Activated T-helper 1 cell treated with anti-CD3 and anti-CD28 coated beads, Interleukin-12 subunit alpha, Interleukin-12 subunit beta, Interleukin-2, Interleukin-4 antibody, amounts not matched to agents 30 ng/mL and 10 ng/mL and 1 ng/mL, durations not matched to agents 14 hours and 24 hours and 36 hours (primary cell): Measurements from ENCODE around the gene QTRT2. TPM values are rescaled to one million over a fixed set of nuclear protein-coding genes. Genes with fewer than 3 reads are reported as not detected.

ENCODE experiments used
- DNase-seq: peaks from one replicate; pipeline ENCODE4 v3.0.0; 2021; ENCODE audit warnings: low spot score
- H3K27ac Mint-ChIP-seq: one replicate; pipeline ENCODE4 v1.8.0; 2021; ENCODE audit warnings: mild to moderate bottlenecking, mixed read lengths
- H3K27me3 Mint-ChIP-seq: one replicate; pipeline ENCODE4 v1.8.0; 2022; ENCODE audit warnings: mild to moderate bottlenecking, moderate library complexity, mixed read lengths; ENCODE audit not compliant: insufficient read depth
- H3K36me3 Mint-ChIP-seq: one replicate; pipeline ENCODE4 v1.8.0; 2021; ENCODE audit warnings: low read depth, mixed read lengths
- H3K4me1 Mint-ChIP-seq: one replicate; pipeline ENCODE4 v1.8.0; 2021; ENCODE audit warnings: low read depth, mixed read lengths
- H3K4me3 Mint-ChIP-seq: one replicate; pipeline ENCODE4 v1.8.0; 2021; ENCODE audit warnings: mild to moderate bottlenecking, moderate library complexity, mixed read lengths
- H3K9me3 Mint-ChIP-seq: one replicate; pipeline ENCODE4 v1.8.0; 2021; ENCODE audit warnings: mixed read lengths
- intact Hi-C: fragments of 100-400 bp; cut with micrococcal nuclease; formaldehyde crosslinking; loops from one replicate; pipeline ENCODE4 v1.15.1; 2024
- total RNA-seq: library from RNA; stranded (reverse); gene quantifications from 2 replicates; pipeline ENCODE4 v1.2.3, GENCODE V29; 2022

QTRT2 gene
- total RNA-seq, 1 donor from 2014 or later, result 54.9 TPM

- Mint-ChIP-seq H3K27me3 (no peaks in the 10 kb centered on the region), H3K36me3 (no peaks in the 10 kb centered on the region), H3K9me3 (no peaks in the 10 kb centered on the region), H3K27ac (no peak overlapping the region), H3K4me3 (no peak overlapping the region), H3K4me1 (no peaks in the 10 kb centered on the region)
- intact Hi-C loops, result no loop called here
- no peak for DNase-seq
Measured at GRCh38 chr3:114043205-114043604, 13.3 kb upstream of the QTRT2 start.

- H3K36me3 Mint-ChIP-seq, result peaks cover 3% of the 10 kb centered on the region
- DNase-seq, result no peak
- no peak overlapping the region for H3K4me3 Mint-ChIP-seq
- peaks cover 5% of the 10 kb centered on the region for H3K27me3 Mint-ChIP-seq
- intact Hi-C loops, result no loop called here
- peaks cover 19% of the 10 kb centered on the region for H3K4me1 Mint-ChIP-seq
- H3K27ac Mint-ChIP-seq, result no peak overlapping the region
- H3K9me3 Mint-ChIP-seq, result no peaks in the 10 kb centered on the region
Measured at GRCh38 chr3:114052216-114052615, 4.3 kb upstream of the QTRT2 start.

- intact Hi-C loops, result loop anchor here (2.0 to 5.0 kb wide), 6 partner anchors 185 to 1725 kb away; partner anchors contain the start of genes SIDT1 and SPICE1
- peaks cover 56% of the 10 kb centered on the region for H3K4me1 Mint-ChIP-seq
- DNase-seq, result no peak
- H3K36me3 Mint-ChIP-seq, result peaks cover 5% of the 10 kb centered on the region
- peak overlapping the region; percentile 97 for H3K27ac Mint-ChIP-seq
- peaks cover 2% of the 10 kb centered on the region for H3K27me3 Mint-ChIP-seq
- H3K9me3 Mint-ChIP-seq, result no peaks in the 10 kb centered on the region
- H3K4me3 Mint-ChIP-seq, result peak overlapping the region; percentile 98
Measured at GRCh38 chr3:114057011-114057347, 442 bp downstream of the QTRT2 start.

DNA sequence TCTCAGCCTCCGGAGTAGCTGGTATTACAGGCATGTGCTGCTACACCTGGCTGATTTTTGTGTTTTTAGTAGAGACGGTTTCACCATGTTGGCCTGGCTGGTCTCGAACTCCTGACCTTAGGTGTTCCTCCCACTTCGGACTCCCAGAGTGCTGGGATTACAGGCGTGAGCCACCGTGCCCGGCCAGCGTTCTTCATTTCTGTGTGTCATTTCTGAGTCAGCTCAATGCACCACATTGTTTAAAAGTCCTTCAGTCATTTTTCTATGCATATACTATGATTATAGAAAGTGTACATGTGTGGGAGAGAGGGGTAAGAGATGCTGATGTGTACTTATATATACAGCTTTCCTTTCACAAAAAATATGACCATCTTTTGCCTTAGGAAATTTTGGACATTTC, 2.1 kb downstream of the QTRT2 start:
- Mint-ChIP-seq H3K4me3 (peak overlapping the region; percentile 81), H3K4me1 (peaks cover 56% of the 10 kb centered on the region), H3K36me3 (peaks cover 5% of the 10 kb centered on the region), H3K9me3 (no peaks in the 10 kb centered on the region), H3K27me3 (peaks cover 2% of the 10 kb centered on the region), H3K27ac (no peak overlapping the region)
- DNase-seq, result no peak
- intact Hi-C loops, result loop anchor here (5.0 kb wide), 4 partner anchors 184 to 1724 kb away; partner anchors contain the start of gene SPICE1

- H3K36me3 Mint-ChIP-seq, result peaks cover 15% of the 10 kb centered on the region
- no peaks in the 10 kb centered on the region for H3K9me3 Mint-ChIP-seq
- H3K27ac Mint-ChIP-seq, result no peak overlapping the region
- peaks cover 46% of the 10 kb centered on the region for H3K4me1 Mint-ChIP-seq
- peaks cover 2% of the 10 kb centered on the region for H3K27me3 Mint-ChIP-seq
- intact Hi-C loops, result no loop called here
- no peak for DNase-seq
- H3K4me3 Mint-ChIP-seq, result no peak overlapping the region
Measured at GRCh38 chr3:114060906-114061655, 4.5 kb downstream of the QTRT2 start.

DNA sequence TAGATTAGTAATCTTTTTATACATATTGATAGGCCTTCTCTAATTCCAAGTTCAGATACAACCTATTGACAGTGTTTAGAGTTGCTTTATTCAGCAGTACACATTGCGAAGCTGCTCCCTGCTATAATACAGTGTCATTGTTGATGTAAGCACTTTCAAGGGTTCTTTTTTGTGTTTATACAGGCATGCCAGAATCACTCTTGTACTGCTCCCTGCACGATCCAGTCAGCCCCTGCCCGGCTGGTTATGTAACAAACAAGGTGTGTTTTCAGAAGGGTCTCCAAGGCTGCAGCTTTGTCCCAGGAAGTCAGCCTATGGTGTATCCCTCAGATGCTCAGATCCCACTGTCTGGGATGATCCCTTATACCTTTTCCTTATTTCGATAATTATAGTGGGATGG, 11.3 kb downstream of the QTRT2 start:
- Mint-ChIP-seq H3K27ac (no peak overlapping the region), H3K4me1 (no peaks in the 10 kb centered on the region), H3K9me3 (no peaks in the 10 kb centered on the region), H3K27me3 (no peaks in the 10 kb centered on the region), H3K4me3 (no peak overlapping the region), H3K36me3 (peaks cover 42% of the 10 kb centered on the region)
- intact Hi-C loops, result no loop called here
- DNase-seq, result no peak

GRCh38 chr3:114068336-114068735, 11.8 kb downstream of the QTRT2 start:
- peaks cover 42% of the 10 kb centered on the region for H3K36me3 Mint-ChIP-seq
- no peaks in the 10 kb centered on the region for H3K9me3 Mint-ChIP-seq
- H3K4me3 Mint-ChIP-seq, result no peak overlapping the region
- no peak overlapping the region for H3K27ac Mint-ChIP-seq
- no peaks in the 10 kb centered on the region for H3K4me1 Mint-ChIP-seq
- no peak for DNase-seq
- intact Hi-C loops, result no loop called here
- H3K27me3 Mint-ChIP-seq, result no peaks in the 10 kb centered on the region

DNA sequence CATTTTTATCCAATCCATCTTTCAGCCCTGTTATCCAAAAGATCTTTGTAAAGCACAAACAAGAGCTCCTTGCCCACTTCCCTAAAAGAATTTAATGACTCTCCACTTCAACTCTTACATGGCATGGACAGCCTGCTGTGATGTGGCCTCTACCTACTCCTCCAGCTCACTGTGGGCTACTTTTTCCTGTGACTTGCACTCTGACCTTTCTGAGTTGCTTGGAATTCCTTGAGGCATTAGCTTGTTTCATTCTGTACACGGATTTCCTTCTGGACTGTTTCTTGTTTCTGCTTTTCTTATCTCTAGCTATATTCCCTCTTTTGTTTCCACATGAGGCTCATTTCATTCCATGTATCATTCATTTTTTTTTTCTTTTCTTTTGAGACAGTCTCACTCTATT, 15.2 kb downstream of the QTRT2 start:
- H3K27ac Mint-ChIP-seq, result no peak overlapping the region
- no peaks in the 10 kb centered on the region for H3K9me3 Mint-ChIP-seq
- H3K4me3 Mint-ChIP-seq, result no peak overlapping the region
- H3K4me1 Mint-ChIP-seq, result no peaks in the 10 kb centered on the region
- no peak for DNase-seq
- H3K36me3 Mint-ChIP-seq, result peaks cover 49% of the 10 kb centered on the region
- intact Hi-C loops, result no loop called here
- no peaks in the 10 kb centered on the region for H3K27me3 Mint-ChIP-seq

DNA sequence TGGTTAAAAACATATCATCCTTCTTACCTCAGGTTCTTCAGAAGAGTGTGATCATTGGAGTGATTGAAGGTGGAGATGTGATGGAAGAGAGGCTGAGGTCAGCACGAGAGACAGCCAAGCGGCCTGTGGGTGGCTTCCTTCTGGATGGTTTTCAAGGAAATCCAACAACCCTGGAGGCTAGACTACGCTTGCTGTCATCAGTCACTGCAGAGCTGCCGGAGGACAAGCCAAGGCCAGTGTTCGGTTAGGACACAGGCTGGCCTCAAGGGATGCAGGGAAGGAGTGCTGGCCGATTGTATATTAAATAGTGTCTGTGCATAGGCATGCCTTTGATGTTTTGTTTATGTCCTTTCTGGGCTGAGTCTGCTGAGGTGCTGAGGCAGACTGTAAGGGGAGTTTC, 20.2 kb downstream of the QTRT2 start:
- no peaks in the 10 kb centered on the region for H3K27me3 Mint-ChIP-seq
- no peak for DNase-seq
- intact Hi-C loops, result no loop called here
- H3K4me3 Mint-ChIP-seq, result no peak overlapping the region
- H3K9me3 Mint-ChIP-seq, result no peaks in the 10 kb centered on the region
- peaks cover 53% of the 10 kb centered on the region for H3K36me3 Mint-ChIP-seq
- H3K4me1 Mint-ChIP-seq, result no peaks in the 10 kb centered on the region
- no peak overlapping the region for H3K27ac Mint-ChIP-seq

- DNase-seq, result no peak
- Mint-ChIP-seq H3K9me3 (no peaks in the 10 kb centered on the region), H3K36me3 (peaks cover 47% of the 10 kb centered on the region), H3K27ac (no peak overlapping the region), H3K27me3 (no peaks in the 10 kb centered on the region), H3K4me3 (no peak overlapping the region), H3K4me1 (no peaks in the 10 kb centered on the region)
- intact Hi-C loops, result no loop called here
Measured at GRCh38 chr3:114078126-114078525, 21.6 kb downstream of the QTRT2 start.

DNA sequence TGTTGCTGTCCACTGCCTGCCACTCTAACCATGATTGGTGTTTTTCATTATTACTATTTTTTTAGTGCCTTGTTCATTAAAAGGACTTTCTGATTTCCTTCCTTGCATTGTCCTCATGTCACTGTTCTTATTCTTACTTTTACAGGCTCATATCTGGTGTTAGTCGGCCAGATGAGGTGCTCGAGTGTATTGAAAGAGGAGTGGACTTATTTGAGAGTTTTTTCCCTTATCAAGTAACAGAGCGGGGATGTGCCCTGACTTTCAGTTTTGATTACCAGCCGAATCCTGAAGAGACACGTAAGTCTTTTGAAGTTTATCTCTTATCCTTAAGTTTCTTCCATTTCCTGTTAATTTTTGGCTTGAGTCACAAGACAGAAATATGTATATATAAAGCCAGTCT, 23.2 kb downstream of the QTRT2 start:
- no peaks in the 10 kb centered on the region for H3K4me1 Mint-ChIP-seq
- intact Hi-C loops, result no loop called here
- no peak for DNase-seq
- H3K27ac Mint-ChIP-seq, result no peak overlapping the region
- H3K27me3 Mint-ChIP-seq, result no peaks in the 10 kb centered on the region
- no peaks in the 10 kb centered on the region for H3K9me3 Mint-ChIP-seq
- H3K36me3 Mint-ChIP-seq, result peaks cover 46% of the 10 kb centered on the region
- no peak overlapping the region for H3K4me3 Mint-ChIP-seq

- Mint-ChIP-seq H3K27ac (no peak overlapping the region), H3K36me3 (peaks cover 42% of the 10 kb centered on the region), H3K4me3 (no peak overlapping the region), H3K27me3 (no peaks in the 10 kb centered on the region), H3K9me3 (no peaks in the 10 kb centered on the region), H3K4me1 (no peaks in the 10 kb centered on the region)
- intact Hi-C loops, result no loop called here
- DNase-seq, result no peak
Measured at GRCh38 chr3:114080201-114080600, 23.7 kb downstream of the QTRT2 start.

DNA sequence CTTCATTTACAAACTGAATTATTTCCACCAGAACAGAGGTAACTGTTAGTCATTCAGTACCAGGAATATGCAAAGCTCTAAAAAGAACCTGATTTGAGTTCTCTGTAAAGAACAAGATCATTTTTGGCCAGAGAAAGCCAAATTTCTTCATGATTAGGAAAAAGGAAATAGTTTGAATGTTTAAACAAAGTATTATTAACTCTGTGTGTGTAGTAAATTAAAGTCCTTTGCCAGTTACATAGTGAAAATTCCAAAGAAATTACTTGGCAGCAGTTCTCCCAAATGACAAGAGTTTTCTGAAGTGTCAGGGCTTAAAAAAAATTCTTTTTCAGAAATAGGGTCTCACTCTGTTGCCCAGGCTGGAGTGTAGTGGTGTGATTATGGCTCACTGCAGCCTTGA, 24.5 kb downstream of the QTRT2 start:
- Mint-ChIP-seq H3K27me3 (no peaks in the 10 kb centered on the region), H3K4me3 (no peak overlapping the region), H3K9me3 (no peaks in the 10 kb centered on the region), H3K27ac (no peak overlapping the region), H3K36me3 (peaks cover 47% of the 10 kb centered on the region), H3K4me1 (no peaks in the 10 kb centered on the region)
- intact Hi-C loops, result no loop called here
- DNase-seq, result no peak

GRCh38 chr3:114083112-114083511, 26.6 kb downstream of the QTRT2 start:
- no peak for DNase-seq
- no peak overlapping the region for H3K4me3 Mint-ChIP-seq
- H3K36me3 Mint-ChIP-seq, result peaks cover 47% of the 10 kb centered on the region
- no peak overlapping the region for H3K27ac Mint-ChIP-seq
- intact Hi-C loops, result no loop called here
- H3K4me1 Mint-ChIP-seq, result no peaks in the 10 kb centered on the region
- no peaks in the 10 kb centered on the region for H3K27me3 Mint-ChIP-seq
- H3K9me3 Mint-ChIP-seq, result no peaks in the 10 kb centered on the region
